ENCODE data around the gene ENTPD6.

Gene ENTPD6

GRCh38 chr20:25269833-25270170 is 74.3 kb downstream of the ENTPD6 start:
- no peak overlapping the region for H3K4me3 ChIP-seq (ENCODE audit: low read depth in 1 of 2, low read length in 2 of 2)
- H3K27ac ChIP-seq (ENCODE audit: low read length): no peak overlapping the region
- no peaks in the 10 kb centered on the region for H3K9me3 ChIP-seq (ENCODE audit: control insufficient read depth in 1 of 2, low read length in 2 of 2)
- H3K27me3 ChIP-seq (ENCODE audit: low read depth, low read length): no peaks in the 10 kb centered on the region
- no peaks in the 10 kb centered on the region for H3K4me1 ChIP-seq (ENCODE audit: control insufficient read depth in 1 of 2, insufficient read depth in 2 of 2, low read length in 2 of 2)
- peaks cover 31 to 47% of the 10 kb centered on the region in 2 donors for H3K36me3 ChIP-seq (ENCODE audit: control insufficient read depth in 1 of 2, insufficient read depth in 2 of 2, low read length in 2 of 2)

- no peak overlapping the region for H3K4me3 ChIP-seq (ENCODE audit: low read depth in 1 of 2, low read length in 2 of 2)
- no peaks in the 10 kb centered on the region for H3K4me1 ChIP-seq (ENCODE audit: control insufficient read depth in 1 of 2, insufficient read depth in 2 of 2, low read length in 2 of 2)
- H3K27ac ChIP-seq (ENCODE audit: low read length): no peak overlapping the region
- no peaks in the 10 kb centered on the region for H3K9me3 ChIP-seq (ENCODE audit: control insufficient read depth in 1 of 2, low read length in 2 of 2)
- H3K36me3 ChIP-seq (ENCODE audit: control insufficient read depth in 1 of 2, insufficient read depth in 2 of 2, low read length in 2 of 2): peaks cover 31 to 54% of the 10 kb centered on the region in 2 donors
- no peaks in the 10 kb centered on the region for H3K27me3 ChIP-seq (ENCODE audit: low read depth, low read length)
Measured at GRCh38 chr20:25270829-25271251, 75.3 kb downstream of the ENTPD6 start.

GRCh38 chr20:25271486-25272222 is 76.1 kb downstream of the ENTPD6 start:
- no peak overlapping the region for H3K4me3 ChIP-seq (ENCODE audit: low read depth in 1 of 2, low read length in 2 of 2)
- no peak overlapping the region for H3K27ac ChIP-seq (ENCODE audit: low read length)
- no peaks in the 10 kb centered on the region for H3K9me3 ChIP-seq (ENCODE audit: control insufficient read depth in 1 of 2, low read length in 2 of 2)
- H3K36me3 ChIP-seq (ENCODE audit: control insufficient read depth in 1 of 2, insufficient read depth in 2 of 2, low read length in 2 of 2): peaks cover 31 to 58% of the 10 kb centered on the region in 2 donors
- no peaks in the 10 kb centered on the region for H3K27me3 ChIP-seq (ENCODE audit: low read depth, low read length)
- no peaks in the 10 kb centered on the region for H3K4me1 ChIP-seq (ENCODE audit: control insufficient read depth in 1 of 2, insufficient read depth in 2 of 2, low read length in 2 of 2)

- Histone ChIP-seq H3K36me3 (ENCODE audit: control insufficient read depth in 1 of 2, insufficient read depth in 2 of 2, low read length in 2 of 2) (peaks cover 33 to 65% of the 10 kb centered on the region in 2 donors), H3K27ac (ENCODE audit: low read length) (no peak overlapping the region), H3K27me3 (ENCODE audit: low read depth, low read length) (no peaks in the 10 kb centered on the region), H3K4me3 (ENCODE audit: low read depth in 1 of 2, low read length in 2 of 2) (no peak overlapping the region), H3K9me3 (ENCODE audit: control insufficient read depth in 1 of 2, low read length in 2 of 2) (no peaks in the 10 kb centered on the region), H3K4me1 (ENCODE audit: control insufficient read depth in 1 of 2, insufficient read depth in 2 of 2, low read length in 2 of 2) (no peaks in the 10 kb centered on the region)
Measured at GRCh38 chr20:25272223-25273000, 76.9 kb downstream of the ENTPD6 start.

- Histone ChIP-seq H3K36me3 (ENCODE audit: control insufficient read depth in 1 of 2, insufficient read depth in 2 of 2, low read length in 2 of 2) (peaks cover 39 to 72% of the 10 kb centered on the region in 2 donors), H3K9me3 (ENCODE audit: control insufficient read depth in 1 of 2, low read length in 2 of 2) (no peaks in the 10 kb centered on the region), H3K4me1 (ENCODE audit: control insufficient read depth in 1 of 2, insufficient read depth in 2 of 2, low read length in 2 of 2) (no peaks in the 10 kb centered on the region), H3K27me3 (ENCODE audit: low read depth, low read length) (no peaks in the 10 kb centered on the region), H3K4me3 (ENCODE audit: low read depth in 1 of 2, low read length in 2 of 2) (no peak overlapping the region), H3K27ac (ENCODE audit: low read length) (no peak overlapping the region)
Measured at GRCh38 chr20:25273046-25273445, 77.5 kb downstream of the ENTPD6 start.

- Histone ChIP-seq H3K27me3 (ENCODE audit: low read depth, low read length) (no peaks in the 10 kb centered on the region), H3K27ac (ENCODE audit: low read length) (no peak overlapping the region), H3K4me1 (ENCODE audit: control insufficient read depth in 1 of 2, insufficient read depth in 2 of 2, low read length in 2 of 2) (no peaks in the 10 kb centered on the region), H3K36me3 (ENCODE audit: control insufficient read depth in 1 of 2, insufficient read depth in 2 of 2, low read length in 2 of 2) (peaks cover 39 to 79% of the 10 kb centered on the region in 2 donors), H3K9me3 (ENCODE audit: control insufficient read depth in 1 of 2, low read length in 2 of 2) (no peaks in the 10 kb centered on the region), H3K4me3 (ENCODE audit: low read depth in 1 of 2, low read length in 2 of 2) (no peak overlapping the region)
Measured at GRCh38 chr20:25273541-25274358, 78.2 kb downstream of the ENTPD6 start.

GRCh38 chr20:25274481-25274880 is 79.0 kb downstream of the ENTPD6 start:
- Histone ChIP-seq H3K27ac (ENCODE audit: low read length) (no peak overlapping the region), H3K4me3 (ENCODE audit: low read depth in 1 of 2, low read length in 2 of 2) (no peak overlapping the region), H3K9me3 (ENCODE audit: control insufficient read depth in 1 of 2, low read length in 2 of 2) (no peaks in the 10 kb centered on the region), H3K27me3 (ENCODE audit: low read depth, low read length) (no peaks in the 10 kb centered on the region), H3K36me3 (ENCODE audit: control insufficient read depth in 1 of 2, insufficient read depth in 2 of 2, low read length in 2 of 2) (peaks cover 39 to 81% of the 10 kb centered on the region in 2 donors), H3K4me1 (ENCODE audit: control insufficient read depth in 1 of 2, insufficient read depth in 2 of 2, low read length in 2 of 2) (no peaks in the 10 kb centered on the region)

GRCh38 chr20:25274891-25275812 is 79.6 kb downstream of the ENTPD6 start:
- no peak overlapping the region for H3K27ac ChIP-seq (ENCODE audit: low read length)
- H3K36me3 ChIP-seq (ENCODE audit: control insufficient read depth in 1 of 2, insufficient read depth in 2 of 2, low read length in 2 of 2): peaks cover 39 to 83% of the 10 kb centered on the region in 2 donors
- no peaks in the 10 kb centered on the region for H3K9me3 ChIP-seq (ENCODE audit: control insufficient read depth in 1 of 2, low read length in 2 of 2)
- H3K4me3 ChIP-seq (ENCODE audit: low read depth in 1 of 2, low read length in 2 of 2): no peak overlapping the region
- H3K4me1 ChIP-seq (ENCODE audit: control insufficient read depth in 1 of 2, insufficient read depth in 2 of 2, low read length in 2 of 2): peaks cover 0 to under 1% of the 10 kb centered on the region in 2 donors
- no peaks in the 10 kb centered on the region for H3K27me3 ChIP-seq (ENCODE audit: low read depth, low read length)

- peaks cover 42 to 85% of the 10 kb centered on the region in 2 donors for H3K36me3 ChIP-seq (ENCODE audit: control insufficient read depth in 1 of 2, insufficient read depth in 2 of 2, low read length in 2 of 2)
- H3K9me3 ChIP-seq (ENCODE audit: control insufficient read depth in 1 of 2, low read length in 2 of 2): no peaks in the 10 kb centered on the region
- peaks cover 0 to 4% of the 10 kb centered on the region in 2 donors for H3K4me1 ChIP-seq (ENCODE audit: control insufficient read depth in 1 of 2, insufficient read depth in 2 of 2, low read length in 2 of 2)
- H3K27me3 ChIP-seq (ENCODE audit: low read depth, low read length): no peaks in the 10 kb centered on the region
- no peak overlapping the region for H3K27ac ChIP-seq (ENCODE audit: low read length)
- H3K4me3 ChIP-seq (ENCODE audit: low read depth in 1 of 2, low read length in 2 of 2): no peak overlapping the region
Measured at GRCh38 chr20:25275813-25276532, 80.5 kb downstream of the ENTPD6 start.
